A549 treated with CpdA at 1 μM for 4 hours (cell line): ENCODE measurements around the gene CPHXL2. TPM values are rescaled to one million over a fixed set of nuclear protein-coding genes. Genes with fewer than 3 reads are reported as not detected.

Source experiments
- total RNA-seq: library from RNA; stranded (reverse); fragments of 200-300 nt; extraction: Qiagen RNA extraction; gene quantifications from 5 replicates; pipeline ENCODE4 v1.2.3, GENCODE V29; 2022; ENCODE audit warnings: low read depth

Gene CPHXL2
- total RNA-seq, result not detected in 5 replicates

DNA sequence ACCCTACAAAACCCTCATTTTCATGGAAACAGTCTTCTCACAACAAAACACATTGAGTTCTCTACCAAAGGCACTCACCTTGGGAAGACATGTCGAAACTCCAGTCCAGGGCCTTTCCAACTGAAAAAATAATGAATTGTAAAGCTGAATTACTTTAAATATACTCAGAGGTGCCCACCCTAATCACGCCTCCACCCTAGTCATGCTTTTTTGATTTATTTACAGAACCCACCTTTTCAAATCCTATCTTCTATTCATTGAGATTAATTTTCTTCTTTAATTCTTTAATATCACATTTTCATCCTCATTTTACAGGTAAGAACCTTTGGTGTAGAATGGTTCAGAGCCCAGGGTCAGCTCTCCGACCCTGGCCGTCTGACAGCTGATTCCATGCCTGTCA is at the start of gene CPHXL2:
TSS of gene CPHXL2 (minus strand) at position 101 of the 400 bp plus-strand sequence. CDS start at position 91, 10 bp downstream.

DNA sequence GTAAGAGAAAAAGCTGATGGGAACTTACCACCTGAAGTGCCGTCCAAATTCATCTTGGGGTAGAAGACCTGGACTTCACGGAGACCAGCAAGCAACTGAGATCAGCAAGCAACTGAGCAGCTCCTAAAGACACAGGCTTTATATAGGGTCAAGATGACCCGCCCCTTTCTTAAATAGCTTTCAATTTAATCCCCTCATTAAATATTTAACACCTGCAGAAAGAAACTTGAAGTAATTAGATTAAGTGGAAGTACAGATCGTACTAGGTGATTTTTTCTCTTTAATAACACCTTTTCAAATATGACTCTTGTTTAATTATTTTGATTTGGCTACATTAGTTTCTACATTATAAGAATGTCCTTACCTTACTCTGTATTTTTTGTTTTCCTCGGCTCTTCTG is 49.6 kb upstream of the CPHXL2 start, which contains the start of gene CPHXL:
TSS of gene CPHXL (minus strand) at position 101 of the 400 bp plus-strand sequence. CDS start at position 53, 48 bp downstream.

GRCh38 chr16:75701361-75701760 is 24.6 kb upstream of the CPHXL2 start, which contains the start of gene DUXB:
Gene DUXB, minus strand, starts transcription at chr16:75701461. Its CDS starts 43 bp downstream, at chr16:75701418.

DNA sequence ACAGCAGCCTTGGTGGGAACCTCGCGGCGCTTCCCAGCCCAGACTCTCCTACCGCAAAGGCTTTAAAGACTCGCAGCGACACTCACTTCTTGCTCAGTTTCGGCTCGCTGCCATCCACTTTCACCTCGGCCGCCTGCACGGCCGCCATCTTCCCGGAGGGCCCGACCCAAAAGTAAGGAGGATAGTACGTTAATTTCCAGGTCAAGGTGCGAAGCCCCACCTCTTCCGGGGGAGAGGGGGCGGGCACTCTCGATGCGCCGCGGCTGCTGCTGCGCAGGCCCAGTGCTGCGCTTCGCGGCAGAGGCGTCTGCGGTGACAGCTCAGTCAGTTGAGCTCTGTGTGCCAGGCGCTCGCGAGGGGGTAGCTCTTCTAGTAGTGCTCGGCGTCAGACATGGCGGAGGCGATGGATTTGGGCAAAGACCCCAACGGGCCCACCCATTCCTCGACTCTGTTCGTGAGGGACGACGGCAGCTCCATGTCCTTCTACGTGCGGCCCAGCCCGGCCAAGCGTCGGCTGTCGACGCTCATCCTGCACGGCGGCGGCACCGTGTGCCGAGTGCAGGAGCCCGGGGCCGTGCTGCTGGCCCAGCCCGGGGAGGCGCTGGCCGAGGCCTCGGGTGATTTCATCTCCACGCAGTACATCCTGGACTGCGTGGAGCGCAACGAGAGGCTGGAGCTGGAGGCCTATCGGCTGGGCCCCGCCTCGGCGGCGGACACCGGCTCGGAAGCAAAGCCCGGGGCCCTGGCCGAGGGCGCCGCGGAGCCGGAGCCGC is 29.1 kb downstream of the CPHXL2 start, which contains the start of the genes KARS1 and TERF2IP:
TSS of gene KARS1 (minus strand) at position 174 of the 773 bp plus-strand sequence. CDS start at position 148, 26 bp downstream.
TSS of gene TERF2IP (plus strand) at position 282 of the 773 bp plus-strand sequence. CDS start at position 392, 110 bp downstream.

DNA sequence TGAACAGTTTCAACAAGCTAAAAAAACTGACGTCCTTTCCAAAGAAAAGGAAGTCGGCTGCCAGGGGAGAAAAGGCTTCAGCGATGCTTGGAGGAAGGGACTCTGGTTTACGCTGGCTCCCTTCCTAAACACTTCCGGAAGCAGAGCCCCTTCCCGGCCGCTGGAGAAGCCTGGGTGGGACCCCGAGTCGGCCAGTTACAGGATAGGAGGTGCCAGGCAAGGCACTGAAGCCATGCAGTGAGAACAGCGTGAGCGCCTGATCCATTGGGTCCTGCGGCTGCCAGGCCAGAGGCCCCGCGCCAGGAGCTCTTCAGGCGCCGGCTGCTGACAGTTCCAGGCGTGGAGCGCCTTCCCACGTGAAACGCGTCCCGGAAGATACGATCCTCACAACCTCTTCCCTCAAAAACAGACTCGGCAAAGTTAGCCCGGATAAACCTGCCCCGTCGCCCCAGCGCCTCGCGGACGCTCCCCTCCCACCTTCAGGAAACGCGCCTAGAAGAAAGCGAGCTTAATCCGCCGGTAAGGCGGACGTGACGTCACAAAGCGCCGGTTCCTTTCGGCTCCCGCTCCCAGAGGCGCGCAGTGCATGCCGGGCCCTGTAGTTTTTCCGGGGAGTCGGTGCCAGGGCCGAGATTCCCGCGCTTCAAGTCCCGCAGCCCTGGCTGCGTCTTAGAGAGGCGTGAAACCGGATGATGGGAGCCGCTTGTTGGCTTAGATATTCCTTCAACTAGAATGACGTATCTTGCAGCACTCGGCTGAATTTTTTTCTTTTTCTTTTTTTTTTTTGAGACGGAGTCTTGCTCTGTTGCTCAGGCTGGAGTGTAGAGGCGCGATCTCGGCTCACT is 53.8 kb downstream of the CPHXL2 start, which contains the start of gene ADAT1:
TSS of gene ADAT1 (minus strand) at position 521 of the 845 bp plus-strand sequence. CDS start 2,482 bp downstream, outside the sequence.

Other genes starting within 250 kb of the CPHXL2 start
- gene CFDP1, start 243.5 kb downstream of the CPHXL2 start, total RNA-seq, result 49.2 to 60.7 TPM (median 55.9 TPM) in 5 replicates
- gene TMEM170A, start 212.3 kb downstream of the CPHXL2 start, total RNA-seq, result 14.3 to 17.5 TPM (median 15.3 TPM) in 5 replicates
- gene CHST6, start 181.6 kb downstream of the CPHXL2 start, total RNA-seq, result 0.07 to 0.22 TPM (median 0.16 TPM) in 5 replicates
- gene CHST5, start 140.9 kb downstream of the CPHXL2 start, total RNA-seq, result 0.03 TPM in 1 of 5 replicates, not detected in the others
- 7.6 to 9.2 TPM (median 9.0 TPM) in 5 replicates for gene TMEM231, start 120.8 kb downstream of the CPHXL2 start, total RNA-seq
- 87.4 to 98.5 TPM (median 92.0 TPM) in 5 replicates for gene GABARAPL2, start 110.6 kb downstream of the CPHXL2 start, total RNA-seq
- 31.8 to 44.5 TPM (median 36.9 TPM) in 5 replicates for gene ADAT1, start 53.7 kb downstream of the CPHXL2 start, total RNA-seq
- 170 to 175 TPM (median 174 TPM) in 5 replicates for gene KARS1, start 29.3 kb downstream of the CPHXL2 start, total RNA-seq
- 39.6 to 44.8 TPM (median 42.5 TPM) in 5 replicates for gene TERF2IP, start 29.2 kb downstream of the CPHXL2 start, total RNA-seq
- not detected in 5 replicates for gene DUXB, start 24.5 kb upstream of the CPHXL2 start, total RNA-seq
- not detected in 5 replicates for gene CPHXL, start 49.5 kb upstream of the CPHXL2 start, total RNA-seq